H1 (cell line): ENCODE measurements around the gene MAGEB1.

Experiments
- BACH1 ChIP-seq: IDR thresholded peaks from 2 replicates; pipeline ENCODE4 v1.6.1; 2012; ENCODE audit warnings: low read length, improper control_type of control experiment
- CREB1 ChIP-seq: IDR thresholded peaks from 2 replicates; pipeline ENCODE4 v1.6.1; 2012; ENCODE audit warnings: inconsistent platforms
- EZH2 ChIP-seq: fragments of 200-600 bp; sonication (generic); IDR thresholded peaks from 2 replicates; pipeline ENCODE4 v1.7.1; 2012; ENCODE audit warnings: low read depth, mild to moderate bottlenecking, moderate library complexity, low read length, inconsistent platforms; ENCODE audit not compliant: severe bottlenecking
- HDAC6 ChIP-seq: IDR thresholded peaks from one replicate; pipeline ENCODE4 v1.7.1; 2012; ENCODE audit warnings: low read depth, mild to moderate bottlenecking, inconsistent platforms, low read length, moderate library complexity
- JUN ChIP-seq: IDR thresholded peaks from 2 replicates; pipeline ENCODE4 v1.6.1; 2011; ENCODE audit warnings: low read depth, mild to moderate bottlenecking, improper control_type of control experiment, low read length
- JUND ChIP-seq: IDR thresholded peaks from 2 replicates; pipeline ENCODE4 v1.6.1; 2011; ENCODE audit warnings: mild to moderate bottlenecking, improper control_type of control experiment, low read length
- MAFK ChIP-seq: IDR thresholded peaks from 2 replicates; pipeline ENCODE4 v1.6.1; 2012; ENCODE audit warnings: low read depth, mild to moderate bottlenecking, improper control_type of control experiment, low read length
- PHF8 ChIP-seq: fragments of 200-600 bp; sonication (generic); conservative IDR thresholded peaks from 2 replicates; pipeline ENCODE4 v1.7.1; 2012; ENCODE audit warnings: low read depth, mild to moderate bottlenecking, inconsistent platforms, low read length, moderate library complexity
- POLR2A ChIP-seq, 2 experiments: IDR thresholded peaks; 1 replicate in 1 of 2; 2 replicates in 1 of 2; pipeline ENCODE4 v1.6.1; 2011; ENCODE audit warnings: low read depth in 2 of 2, low read length in 2 of 2, mild to moderate bottlenecking in 2 of 2; ENCODE audit errors: control extremely low read depth in 1 of 2
- POLR2AphosphoS5 ChIP-seq: IDR thresholded peaks from 2 replicates; pipeline ENCODE4 v1.6.1; 2011; ENCODE audit warnings: low read depth, low read length
- SP2 ChIP-seq: IDR thresholded peaks from 2 replicates; pipeline ENCODE4 v1.6.1; 2012; ENCODE audit warnings: mild to moderate bottlenecking, low read length, inconsistent platforms
- YY1 ChIP-seq: IDR thresholded peaks from 2 replicates; pipeline ENCODE4 v1.6.1; 2011; ENCODE audit warnings: low read depth, mild to moderate bottlenecking, low read length
- TF ChIP-seq, protein P1 (sequence below), 3 experiments: IDR thresholded peaks; 1 replicate in 2 of 3; 2 replicates in 1 of 3; pipeline versions ENCODE4 v1.5.1 to v1.6.1; 2011; ENCODE audit warnings: low read length in 3 of 3, mild to moderate bottlenecking in 3 of 3, inconsistent platforms in 2 of 3, low read depth in 1 of 3, moderate library complexity in 1 of 3; ENCODE audit not compliant: insufficient read depth in 1 of 3; ENCODE audit errors: control extremely low read depth in 1 of 3
- TF ChIP-seq, protein P2 (sequence below): IDR thresholded peaks from 2 replicates; pipeline ENCODE4 v1.6.1; 2012; ENCODE audit warnings: inconsistent platforms

DNA sequence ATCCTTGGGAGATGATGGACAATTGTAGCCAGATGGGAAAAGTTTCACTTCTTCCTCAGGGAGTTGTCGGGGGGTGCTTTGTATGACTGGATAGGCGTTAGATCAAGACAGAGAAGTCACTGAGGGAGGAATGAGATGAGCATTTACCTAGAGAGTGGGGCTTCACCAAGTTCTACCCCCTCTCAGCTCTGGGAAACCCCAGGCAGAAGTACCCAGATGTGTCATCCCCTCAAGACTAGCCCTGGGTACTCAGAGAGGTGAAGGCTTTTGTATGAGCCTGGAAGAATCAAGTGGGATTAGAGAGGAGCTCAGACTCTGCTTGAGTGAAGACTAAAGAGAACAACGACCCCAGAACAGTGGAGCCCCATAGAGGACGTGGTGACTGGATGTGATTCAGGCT lies 1.9 kb downstream of the MAGEB1 start:
- TF ChIP-seq, protein P1, sequence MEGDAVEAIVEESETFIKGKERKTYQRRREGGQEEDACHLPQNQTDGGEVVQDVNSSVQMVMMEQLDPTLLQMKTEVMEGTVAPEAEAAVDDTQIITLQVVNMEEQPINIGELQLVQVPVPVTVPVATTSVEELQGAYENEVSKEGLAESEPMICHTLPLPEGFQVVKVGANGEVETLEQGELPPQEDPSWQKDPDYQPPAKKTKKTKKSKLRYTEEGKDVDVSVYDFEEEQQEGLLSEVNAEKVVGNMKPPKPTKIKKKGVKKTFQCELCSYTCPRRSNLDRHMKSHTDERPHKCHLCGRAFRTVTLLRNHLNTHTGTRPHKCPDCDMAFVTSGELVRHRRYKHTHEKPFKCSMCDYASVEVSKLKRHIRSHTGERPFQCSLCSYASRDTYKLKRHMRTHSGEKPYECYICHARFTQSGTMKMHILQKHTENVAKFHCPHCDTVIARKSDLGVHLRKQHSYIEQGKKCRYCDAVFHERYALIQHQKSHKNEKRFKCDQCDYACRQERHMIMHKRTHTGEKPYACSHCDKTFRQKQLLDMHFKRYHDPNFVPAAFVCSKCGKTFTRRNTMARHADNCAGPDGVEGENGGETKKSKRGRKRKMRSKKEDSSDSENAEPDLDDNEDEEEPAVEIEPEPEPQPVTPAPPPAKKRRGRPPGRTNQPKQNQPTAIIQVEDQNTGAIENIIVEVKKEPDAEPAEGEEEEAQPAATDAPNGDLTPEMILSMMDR (IDR thresholded peaks at IDR 0.05; ENCODE audit: control extremely low read depth in 1 of 3, insufficient read depth in 1 of 3, low read depth in 1 of 3, low read length in 3 of 3): no peak
- TF ChIP-seq POLR2AphosphoS5: no peak
- no peak for TF ChIP-seq SP2
- no peak for TF ChIP-seq JUN
- no peak for TF ChIP-seq JUND
- TF ChIP-seq YY1: no peak
- no peak for TF ChIP-seq EZH2
- TF ChIP-seq, protein P2, sequence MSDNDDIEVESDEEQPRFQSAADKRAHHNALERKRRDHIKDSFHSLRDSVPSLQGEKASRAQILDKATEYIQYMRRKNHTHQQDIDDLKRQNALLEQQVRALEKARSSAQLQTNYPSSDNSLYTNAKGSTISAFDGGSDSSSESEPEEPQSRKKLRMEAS: no peak
- TF ChIP-seq POLR2A (IDR thresholded peaks at IDR 0.05; ENCODE audit: control extremely low read depth in 1 of 2, low read depth in 2 of 2, low read length in 2 of 2): no peak
- TF ChIP-seq CREB1: no peak
- no peak for TF ChIP-seq PHF8
- no peak for TF ChIP-seq HDAC6
- TF ChIP-seq MAFK: no peak
- no peak for TF ChIP-seq BACH1
